GM23338 (cell line): ENCODE data around the gene TMPRSS6. TPM values are rescaled to one million over a fixed set of nuclear protein-coding genes. Genes with fewer than 3 reads are reported as not detected.

Source experiments
- ATAC-seq: fragments of 200-7000 bp; cut with Tn5 transposase; 3 replicates; pipeline ENCODE4 v1.9.1; 2020
- DNase-seq: peaks from one replicate; pipeline ENCODE4 v3.0.0-alpha.2; 2015; ENCODE audit warnings: low spot score
- H2AFZ ChIP-seq: fragments of 200-600 bp; sonication (generic); 2 replicates; pipeline ENCODE4 v1.8.0; 2016; ENCODE audit warnings: antibody characterized with exemption, mild to moderate bottlenecking, moderate library complexity
- H3F3A ChIP-seq: fragments of 200-600 bp; sonication (generic); replicated peaks from 2 replicates; pipeline ENCODE4 v1.8.0; 2017; ENCODE audit warnings: antibody characterized with exemption, mixed run types, low read depth
- H3K27ac ChIP-seq: fragments of 200-600 bp; sonication (generic); 2 replicates; pipeline ENCODE4 v1.6.1; 2016; ENCODE audit warnings: low read depth
- H3K27me3 ChIP-seq: fragments of 200-600 bp; sonication (generic); 2 replicates; pipeline ENCODE4 v1.8.0; 2016; ENCODE audit warnings: mild to moderate bottlenecking, mixed run types, moderate library complexity; ENCODE audit not compliant: insufficient read depth
- H3K36me3 ChIP-seq: fragments of 200-600 bp; sonication (generic); 2 replicates; pipeline ENCODE4 v1.8.0; 2016; ENCODE audit warnings: mild to moderate bottlenecking; ENCODE audit not compliant: insufficient read depth
- H3K4me1 ChIP-seq: fragments of 200-600 bp; sonication (generic); 2 replicates; pipeline ENCODE4 v1.8.0; 2016; ENCODE audit warnings: mild to moderate bottlenecking, moderate library complexity; ENCODE audit not compliant: insufficient read depth
- H3K4me2 ChIP-seq: fragments of 200-600 bp; sonication (generic); 2 replicates; pipeline ENCODE4 v1.7.1; 2017; ENCODE audit warnings: mixed run types
- H3K4me3 ChIP-seq: fragments of 200-600 bp; sonication (generic); 2 replicates; pipeline ENCODE4 v1.6.1; 2016; ENCODE audit warnings: mixed run types
- H3K79me2 ChIP-seq: fragments of 200-600 bp; sonication (generic); replicated peaks from 2 replicates; pipeline ENCODE4 v1.8.0; 2017; ENCODE audit warnings: mild to moderate bottlenecking; ENCODE audit not compliant: insufficient read depth
- H3K9me2 ChIP-seq: fragments of 200-600 bp; sonication (generic); 2 replicates; pipeline ENCODE4 v1.8.0; 2017; ENCODE audit not compliant: insufficient read depth
- H4K20me1 ChIP-seq: fragments of 200-600 bp; sonication (generic); replicated peaks from 2 replicates; pipeline ENCODE4 v1.8.0; 2017; ENCODE audit warnings: mild to moderate bottlenecking; ENCODE audit not compliant: insufficient read depth
- H3K27ac Mint-ChIP-seq: 2 replicates; pipeline ENCODE4 v1.8.0; 2020; ENCODE audit warnings: inconsistent platforms, mild to moderate bottlenecking, moderate library complexity, mixed read lengths
- H3K27me3 Mint-ChIP-seq: 3 replicates; pipeline ENCODE4 v1.8.0; 2022; ENCODE audit warnings: low read depth, mild to moderate bottlenecking, moderate library complexity, mixed read lengths, inconsistent platforms; ENCODE audit not compliant: insufficient read depth, poor library complexity
- H3K36me3 Mint-ChIP-seq: 3 replicates; pipeline ENCODE4 v1.8.0; 2021; ENCODE audit warnings: low read depth, mild to moderate bottlenecking, inconsistent platforms, moderate library complexity, mixed read lengths
- H3K4me1 Mint-ChIP-seq: 3 replicates; pipeline ENCODE4 v1.8.0; 2020; ENCODE audit warnings: mild to moderate bottlenecking, inconsistent platforms, mixed read lengths
- H3K4me3 Mint-ChIP-seq: 3 replicates; pipeline ENCODE4 v1.8.0; 2021; ENCODE audit warnings: moderate library complexity, mild to moderate bottlenecking, inconsistent platforms, mixed read lengths
- H3K9me3 Mint-ChIP-seq: 3 replicates; pipeline ENCODE4 v1.8.0; 2020; ENCODE audit warnings: moderate library complexity, mild to moderate bottlenecking, inconsistent platforms, mixed read lengths
- CREB1 ChIP-seq: fragments of 250-450 bp; sonication (Bioruptor Pico); IDR thresholded peaks from 2 replicates; pipeline ENCODE4 v1.5.0; 2020; ENCODE audit warnings: low read depth, mild to moderate bottlenecking, moderate library complexity
- POLR2AphosphoS5 ChIP-seq: IDR thresholded peaks from 2 replicates; pipeline ENCODE4 v1.6.1; 2016; ENCODE audit warnings: antibody characterized with exemption, low read depth
- STAT1 ChIP-seq: IDR thresholded peaks from one replicate; pipeline ENCODE4 v1.6.1; 2016; ENCODE audit warnings: antibody characterized with exemption; ENCODE audit not compliant: unreplicated experiment
- ZNF114 ChIP-seq: fragments of 250-450 bp; sonication (Bioruptor Pico); IDR thresholded peaks from 2 replicates; pipeline ENCODE4 v1.5.0; 2020; ENCODE audit warnings: mild to moderate bottlenecking, moderate library complexity
- ZNF331 ChIP-seq: fragments of 250-450 bp; sonication (Bioruptor Pico); IDR thresholded peaks from 2 replicates; pipeline ENCODE4 v1.5.0; 2020; ENCODE audit warnings: low read depth, mild to moderate bottlenecking, moderate library complexity
- polyA plus RNA-seq: library from polyadenylated mRNA; unstranded; fragments of >200 nt; fragmentation: Nextera tagmentation; extraction: Ambion mirVana; gene quantifications from 2 replicates; pipeline ENCODE4 v1.2.1, GENCODE V29; 2016
- total RNA-seq: library from RNA; depleted of rRNA; stranded (reverse); fragments of >200 nt; shearing (Covaris generic); gene quantifications from 2 replicates; pipeline ENCODE4 v1.2.3, GENCODE V29; 2014
- TF ChIP-seq, protein P1 (sequence below): IDR thresholded peaks from one replicate; pipeline ENCODE4 v1.6.1; 2018; ENCODE audit warnings: antibody characterized with exemption; ENCODE audit not compliant: unreplicated experiment
- TF ChIP-seq, protein P2 (sequence below), 2 experiments: fragments of 200-600 bp in 1 of 2; sonication (generic) in 1 of 2; conservative IDR thresholded peaks; 2 replicates each; pipeline versions ENCODE4 v1.5.1 to v1.6.1; 2016 to 2017; ENCODE audit warnings: antibody characterized with exemption in 2 of 2, low read depth in 2 of 2, mild to moderate bottlenecking in 2 of 2, moderate library complexity in 1 of 2

TMPRSS6 gene
- total and polyA plus RNA-seq, 2 experiments from 2014 or later, result 0.13 TPM; not detected in 1

DNA sequence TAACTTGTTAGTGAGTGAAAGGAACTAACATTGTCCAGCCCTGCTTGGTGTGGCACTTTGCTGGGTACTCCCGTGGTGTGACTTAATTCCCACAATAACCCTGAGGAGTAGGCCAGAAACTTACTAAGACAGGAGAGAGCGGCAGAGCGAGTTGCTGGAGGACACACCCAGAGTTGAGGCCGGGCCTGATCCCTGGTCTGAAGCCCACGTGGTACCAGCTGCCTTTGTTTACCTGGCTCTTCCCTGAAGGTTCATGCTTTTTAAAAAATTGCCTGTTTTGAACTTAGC is 89.4 kb downstream of the TMPRSS6 start:
- DNase-seq (no peak), ATAC-seq (no peak)
- H2AFZ ChIP-seq, result peak overlapping the region; percentile 87
- no peaks in the 10 kb centered on the region; the same call in 1 of the 2 replicates for H4K20me1 ChIP-seq
- no peaks in the 10 kb centered on the region for H3K9me2 ChIP-seq
- peaks cover 14% of the 10 kb centered on the region; the same call in 1 of the 2 replicates for H3K4me1 ChIP-seq
- Mint-ChIP-seq H3K4me3 (peak overlapping the region; percentile 93), H3K4me1 (peaks cover 18% of the 10 kb centered on the region; the same call in 2 of the 3 replicates), H3K9me3 (no peaks in the 10 kb centered on the region), H3K27ac (peak overlapping the region; percentile 92; the same call in 1 of the 2 replicates), H3K27me3 (peaks cover 10% of the 10 kb centered on the region), H3K36me3 (peaks cover 23% of the 10 kb centered on the region)
- H3K36me3 ChIP-seq, result no peaks in the 10 kb centered on the region
- peaks cover 39% of the 10 kb centered on the region for H3K79me2 ChIP-seq
- H3F3A ChIP-seq, result no peaks in the 10 kb centered on the region
- TF ChIP-seq ZNF114 (CRISPR knock-in tag), result no peak
- H3K27me3 ChIP-seq, result no peaks in the 10 kb centered on the region
- no peak overlapping the region for H3K27ac ChIP-seq
- peak overlapping the region; percentile 75 for H3K4me3 ChIP-seq
- H3K4me2 ChIP-seq, result peak overlapping the region; percentile 85

DNA sequence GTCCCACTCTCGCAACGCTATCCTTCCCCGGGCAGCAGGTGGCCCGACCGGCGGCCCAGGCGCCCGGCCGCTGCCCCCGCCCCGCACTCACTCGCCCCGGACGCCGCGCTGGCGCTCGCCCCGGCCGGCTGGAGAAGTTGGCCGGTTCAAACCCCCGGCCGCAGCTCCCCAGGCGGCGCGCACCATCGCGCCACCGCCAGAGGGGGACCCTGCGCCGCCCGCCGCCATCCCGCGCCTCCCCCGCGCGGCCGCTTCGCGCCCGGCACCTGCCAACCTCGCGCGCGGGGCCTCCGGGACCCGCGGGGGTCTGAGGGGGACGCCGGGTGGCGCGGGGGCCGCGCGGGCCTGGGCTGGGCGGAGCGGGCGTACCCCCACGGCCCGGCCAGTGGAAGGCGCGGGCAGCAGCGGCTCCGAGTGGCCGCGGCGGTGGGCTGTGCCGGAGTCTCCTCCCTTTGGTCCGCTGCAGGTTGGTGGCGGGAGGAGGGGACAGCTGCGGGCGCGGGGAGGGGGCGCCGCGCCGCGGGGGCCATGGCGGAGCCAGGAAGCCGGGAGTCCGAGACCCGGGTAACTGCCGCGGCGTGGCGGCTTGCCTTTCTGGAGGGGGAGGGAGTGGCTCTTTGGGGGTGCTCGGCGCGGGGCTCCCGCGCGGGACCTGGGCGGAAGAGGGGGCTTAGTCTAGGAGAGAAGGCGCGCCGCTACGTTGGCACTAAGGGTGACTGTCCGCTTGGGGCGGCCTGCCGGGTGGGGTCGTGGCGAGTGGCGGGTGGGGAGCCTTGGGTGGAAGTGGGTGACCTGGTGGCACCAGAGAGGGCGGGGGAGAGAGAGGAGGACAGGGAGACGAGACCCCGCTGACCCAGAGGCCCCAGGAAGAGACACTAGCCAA is 90.0 kb downstream of the TMPRSS6 start, which contains the start of the genes MPST and TST:
TSS of gene MPST (plus strand) at position 434 of the 883 bp plus-strand sequence. CDS start at position 529, 95 bp downstream.
TSS of gene TST (minus strand) at position 139 of the 883 bp plus-strand sequence. CDS start 715 bp downstream, outside the sequence.
- H3K4me1 Mint-ChIP-seq, result peaks cover 20% of the 10 kb centered on the region; the same call in 2 of the 3 replicates

DNA sequence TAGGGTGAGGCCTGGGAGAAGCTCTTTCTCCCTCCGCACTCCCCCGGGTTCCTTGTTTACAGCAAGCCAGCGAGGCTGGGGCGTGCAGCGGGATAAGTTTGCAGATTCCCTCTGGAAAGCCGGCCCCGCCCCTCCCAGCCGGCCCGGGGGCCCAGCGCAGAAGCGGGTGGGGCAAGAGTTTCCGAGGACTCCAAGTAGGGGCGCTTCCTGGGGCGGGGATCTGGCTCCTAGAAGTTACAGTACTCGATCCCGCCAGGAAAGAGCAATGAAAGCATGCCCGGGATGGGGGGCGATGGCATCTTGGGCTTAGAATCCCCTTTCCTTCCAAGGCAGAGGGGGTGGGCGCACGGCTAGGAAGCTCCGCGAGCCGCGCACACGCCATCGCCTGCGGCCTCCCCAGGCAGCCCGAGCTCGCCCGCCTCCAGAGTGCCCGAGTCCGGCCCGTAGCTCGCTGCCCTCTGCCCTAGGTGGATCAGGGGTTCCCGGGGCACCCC is 90.7 kb downstream of the TMPRSS6 start:
- H3K27ac Mint-ChIP-seq, result no peak overlapping the region
- Histone ChIP-seq H3K79me2 (peaks cover 35% of the 10 kb centered on the region), H3K4me2 (peak overlapping the region; percentile 88), H3K9me2 (no peaks in the 10 kb centered on the region), H3K27me3 (no peaks in the 10 kb centered on the region), H3K27ac (peak overlapping the region; percentile 55; the same call in 1 of the 2 replicates), H3K4me1 (peaks cover 16% of the 10 kb centered on the region; the same call in 1 of the 2 replicates), H2AFZ (0 out of 2 replicates have a peak overlapping the region, but pooled peaks have one; percentile 38), H3K36me3 (no peaks in the 10 kb centered on the region), H3F3A (no peaks in the 10 kb centered on the region), H4K20me1 (no peaks in the 10 kb centered on the region; the same call in 1 of the 2 replicates), H3K4me3 (peak overlapping the region; percentile 75)
- DNase-seq (peak; percentile 70), ATAC-seq (peak; percentile 53)
- H3K36me3 Mint-ChIP-seq, result peaks cover 17% of the 10 kb centered on the region
- H3K9me3 Mint-ChIP-seq, result no peaks in the 10 kb centered on the region
- H3K4me3 Mint-ChIP-seq, result peak overlapping the region; percentile 88
- TF ChIP-seq, protein P1, sequence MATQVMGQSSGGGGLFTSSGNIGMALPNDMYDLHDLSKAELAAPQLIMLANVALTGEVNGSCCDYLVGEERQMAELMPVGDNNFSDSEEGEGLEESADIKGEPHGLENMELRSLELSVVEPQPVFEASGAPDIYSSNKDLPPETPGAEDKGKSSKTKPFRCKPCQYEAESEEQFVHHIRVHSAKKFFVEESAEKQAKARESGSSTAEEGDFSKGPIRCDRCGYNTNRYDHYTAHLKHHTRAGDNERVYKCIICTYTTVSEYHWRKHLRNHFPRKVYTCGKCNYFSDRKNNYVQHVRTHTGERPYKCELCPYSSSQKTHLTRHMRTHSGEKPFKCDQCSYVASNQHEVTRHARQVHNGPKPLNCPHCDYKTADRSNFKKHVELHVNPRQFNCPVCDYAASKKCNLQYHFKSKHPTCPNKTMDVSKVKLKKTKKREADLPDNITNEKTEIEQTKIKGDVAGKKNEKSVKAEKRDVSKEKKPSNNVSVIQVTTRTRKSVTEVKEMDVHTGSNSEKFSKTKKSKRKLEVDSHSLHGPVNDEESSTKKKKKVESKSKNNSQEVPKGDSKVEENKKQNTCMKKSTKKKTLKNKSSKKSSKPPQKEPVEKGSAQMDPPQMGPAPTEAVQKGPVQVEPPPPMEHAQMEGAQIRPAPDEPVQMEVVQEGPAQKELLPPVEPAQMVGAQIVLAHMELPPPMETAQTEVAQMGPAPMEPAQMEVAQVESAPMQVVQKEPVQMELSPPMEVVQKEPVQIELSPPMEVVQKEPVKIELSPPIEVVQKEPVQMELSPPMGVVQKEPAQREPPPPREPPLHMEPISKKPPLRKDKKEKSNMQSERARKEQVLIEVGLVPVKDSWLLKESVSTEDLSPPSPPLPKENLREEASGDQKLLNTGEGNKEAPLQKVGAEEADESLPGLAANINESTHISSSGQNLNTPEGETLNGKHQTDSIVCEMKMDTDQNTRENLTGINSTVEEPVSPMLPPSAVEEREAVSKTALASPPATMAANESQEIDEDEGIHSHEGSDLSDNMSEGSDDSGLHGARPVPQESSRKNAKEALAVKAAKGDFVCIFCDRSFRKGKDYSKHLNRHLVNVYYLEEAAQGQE, result no peak
- TF ChIP-seq, protein P2, sequence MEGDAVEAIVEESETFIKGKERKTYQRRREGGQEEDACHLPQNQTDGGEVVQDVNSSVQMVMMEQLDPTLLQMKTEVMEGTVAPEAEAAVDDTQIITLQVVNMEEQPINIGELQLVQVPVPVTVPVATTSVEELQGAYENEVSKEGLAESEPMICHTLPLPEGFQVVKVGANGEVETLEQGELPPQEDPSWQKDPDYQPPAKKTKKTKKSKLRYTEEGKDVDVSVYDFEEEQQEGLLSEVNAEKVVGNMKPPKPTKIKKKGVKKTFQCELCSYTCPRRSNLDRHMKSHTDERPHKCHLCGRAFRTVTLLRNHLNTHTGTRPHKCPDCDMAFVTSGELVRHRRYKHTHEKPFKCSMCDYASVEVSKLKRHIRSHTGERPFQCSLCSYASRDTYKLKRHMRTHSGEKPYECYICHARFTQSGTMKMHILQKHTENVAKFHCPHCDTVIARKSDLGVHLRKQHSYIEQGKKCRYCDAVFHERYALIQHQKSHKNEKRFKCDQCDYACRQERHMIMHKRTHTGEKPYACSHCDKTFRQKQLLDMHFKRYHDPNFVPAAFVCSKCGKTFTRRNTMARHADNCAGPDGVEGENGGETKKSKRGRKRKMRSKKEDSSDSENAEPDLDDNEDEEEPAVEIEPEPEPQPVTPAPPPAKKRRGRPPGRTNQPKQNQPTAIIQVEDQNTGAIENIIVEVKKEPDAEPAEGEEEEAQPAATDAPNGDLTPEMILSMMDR (conservative IDR thresholded peaks at IDR 0.05; ENCODE audit: low read depth in 2 of 2), result no peak
- TF ChIP-seq CREB1 (CRISPR knock-in tag), result no peak
- no peak for TF ChIP-seq STAT1
- no peak for TF ChIP-seq ZNF331 (CRISPR knock-in tag)
- H3K4me1 Mint-ChIP-seq, result peaks cover 20% of the 10 kb centered on the region; the same call in 2 of the 3 replicates
- H3K27me3 Mint-ChIP-seq, result peaks cover 10% of the 10 kb centered on the region

More for the DNA sequence above, 90.0 kb downstream of the TMPRSS6 start, which contains the start of the genes MPST and TST:
- ATAC-seq (peak; percentile 63), DNase-seq (peak; percentile 79)
- Mint-ChIP-seq H3K36me3 (peaks cover 17% of the 10 kb centered on the region), H3K4me3 (peak within 1 kb of the TSS; percentile 93), H3K9me3 (no peaks in the 10 kb centered on the region), H3K27me3 (peaks cover 10% of the 10 kb centered on the region), H3K27ac (peak within 1 kb of the TSS; percentile 92; the same call in 1 of the 2 replicates)
- Histone ChIP-seq H3K4me3 (peak within 1 kb of the TSS; percentile 75), H3K79me2 (peaks cover 35% of the 10 kb centered on the region), H3K27ac (peak within 1 kb of the TSS; percentile 55; the same call in 1 of the 2 replicates), H3F3A (no peaks in the 10 kb centered on the region), H3K27me3 (no peaks in the 10 kb centered on the region), H2AFZ (peak within 1 kb of the TSS; percentile 87), H3K4me2 (peak within 1 kb of the TSS; percentile 88), H3K9me2 (no peaks in the 10 kb centered on the region), H4K20me1 (no peaks in the 10 kb centered on the region; the same call in 1 of the 2 replicates), H3K36me3 (no peaks in the 10 kb centered on the region), H3K4me1 (peaks cover 16% of the 10 kb centered on the region; the same call in 1 of the 2 replicates)
- TF ChIP-seq, protein P2 (conservative IDR thresholded peaks at IDR 0.05; ENCODE audit: low read depth in 2 of 2), result peak in 1 of 2 experiments; percentile 12; a peak in 1 of 4 replicates
- peak; percentile 51 for TF ChIP-seq POLR2AphosphoS5
- no peak for TF ChIP-seq ZNF331 (CRISPR knock-in tag)
